GOT3 (cell line): ENCODE measurements around the gene MYMK.

Experiments used
- DNase-seq: peaks from one replicate; lab custom pipeline; 2025; ENCODE audit warnings: mixed read lengths; lab: John Stamatoyannopoulos, UW

The MYMK gene

GRCh38 chr9:133518706-133519449 lies 5.9 kb downstream of the MYMK start:
- DNase-seq: no peak

DNA sequence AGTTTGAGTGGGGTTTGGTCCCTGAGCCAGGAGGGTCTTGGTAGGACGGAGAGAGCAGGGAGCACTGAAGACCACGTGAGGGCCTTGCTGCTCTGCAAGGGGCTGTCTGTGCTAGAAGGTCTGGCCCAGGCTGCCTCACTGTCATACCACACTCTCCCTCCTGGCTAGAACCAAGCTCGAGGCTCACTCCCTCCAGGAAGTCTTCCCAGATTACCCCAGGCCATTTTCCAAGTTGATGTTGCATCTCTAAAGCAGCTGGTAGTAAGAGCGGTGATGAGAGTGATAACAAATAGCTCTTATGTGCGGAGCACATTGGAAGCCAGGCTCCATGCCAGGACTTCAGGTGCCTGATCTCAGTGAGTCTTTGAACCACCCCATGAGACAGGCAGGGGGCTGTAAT lies 6.6 kb downstream of the MYMK start:
- DNase-seq: no peak

GRCh38 chr9:133517711-133518110 lies 7.0 kb downstream of the MYMK start:
- no peak for DNase-seq

GRCh38 chr9:133516961-133517350 lies 7.8 kb downstream of the MYMK start:
- DNase-seq: no peak

DNA sequence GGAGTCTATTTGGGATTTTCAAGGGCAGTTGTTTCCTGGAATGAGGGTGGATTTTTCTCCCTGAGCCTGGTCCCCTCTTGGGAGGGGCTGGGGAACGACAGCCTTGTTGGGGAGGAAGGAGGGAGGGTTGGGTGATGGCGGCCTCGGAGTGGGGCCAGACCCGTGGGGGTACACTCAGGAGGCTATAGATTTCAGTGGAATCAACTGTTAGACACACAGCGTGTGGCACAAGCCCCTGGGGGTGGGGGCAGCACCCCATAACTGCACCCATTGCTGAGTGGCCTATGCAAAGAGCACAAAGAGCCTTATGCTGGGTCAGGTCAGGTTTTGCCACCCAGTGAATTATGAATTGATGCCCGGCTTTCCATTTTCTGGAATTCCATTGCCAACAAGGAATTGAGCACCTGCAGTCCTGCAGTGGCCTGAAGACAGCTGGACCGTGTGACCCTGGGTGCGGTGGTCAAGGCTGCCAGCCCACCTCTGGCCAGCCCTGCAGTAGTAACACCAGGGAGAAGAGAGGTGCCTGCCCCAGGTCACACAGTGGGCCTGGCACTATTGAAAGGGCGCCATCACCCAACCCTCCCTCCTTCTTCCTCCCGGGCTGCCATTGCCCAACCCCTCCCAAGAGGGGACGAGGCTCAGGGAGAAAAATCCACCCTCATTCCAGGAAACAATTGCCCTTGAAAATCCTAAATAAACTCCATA lies 8.4 kb downstream of the MYMK start:
- no peak for DNase-seq

DNA sequence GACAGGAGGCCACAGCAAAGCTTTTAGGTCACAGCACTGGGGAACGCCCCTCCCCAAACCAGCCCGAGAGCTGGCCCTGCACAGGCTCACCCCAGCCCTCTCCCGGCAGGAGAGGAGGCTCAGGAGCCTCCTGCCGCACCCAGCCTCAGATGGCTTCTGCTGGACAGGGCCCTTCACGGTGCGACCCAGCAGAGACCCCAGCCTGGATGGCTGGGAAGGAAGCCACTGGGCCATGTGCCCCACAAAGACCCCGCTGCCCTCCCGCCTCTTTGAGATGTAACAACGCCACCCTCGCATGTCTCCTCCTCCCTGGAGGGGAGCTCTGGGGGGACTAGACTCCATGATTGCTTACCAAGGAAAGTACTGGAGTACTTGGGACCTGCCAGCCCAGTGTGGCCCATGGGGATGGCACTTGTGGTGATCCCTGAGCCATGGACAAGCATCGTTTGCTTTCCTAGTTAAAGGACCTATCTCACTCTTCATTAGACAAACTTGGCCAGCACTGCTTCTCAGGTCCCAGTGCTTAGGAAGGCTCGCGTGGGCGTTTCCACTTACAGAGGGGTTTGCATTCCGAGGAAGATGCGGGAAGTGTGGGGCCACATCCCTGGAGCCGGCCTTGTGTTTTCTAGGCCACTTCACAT lies 9.0 kb downstream of the MYMK start:
- DNase-seq: no peak

- DNase-seq: no peak
These were observed 9.5 kb downstream of the MYMK start for GRCh38 chr9:133515240-133515610.

- no peak for DNase-seq
These were observed 10.1 kb downstream of the MYMK start for GRCh38 chr9:133514460-133515239.

- no peak for DNase-seq
These were observed 11.3 kb downstream of the MYMK start for GRCh38 chr9:133513214-133514100.

DNA sequence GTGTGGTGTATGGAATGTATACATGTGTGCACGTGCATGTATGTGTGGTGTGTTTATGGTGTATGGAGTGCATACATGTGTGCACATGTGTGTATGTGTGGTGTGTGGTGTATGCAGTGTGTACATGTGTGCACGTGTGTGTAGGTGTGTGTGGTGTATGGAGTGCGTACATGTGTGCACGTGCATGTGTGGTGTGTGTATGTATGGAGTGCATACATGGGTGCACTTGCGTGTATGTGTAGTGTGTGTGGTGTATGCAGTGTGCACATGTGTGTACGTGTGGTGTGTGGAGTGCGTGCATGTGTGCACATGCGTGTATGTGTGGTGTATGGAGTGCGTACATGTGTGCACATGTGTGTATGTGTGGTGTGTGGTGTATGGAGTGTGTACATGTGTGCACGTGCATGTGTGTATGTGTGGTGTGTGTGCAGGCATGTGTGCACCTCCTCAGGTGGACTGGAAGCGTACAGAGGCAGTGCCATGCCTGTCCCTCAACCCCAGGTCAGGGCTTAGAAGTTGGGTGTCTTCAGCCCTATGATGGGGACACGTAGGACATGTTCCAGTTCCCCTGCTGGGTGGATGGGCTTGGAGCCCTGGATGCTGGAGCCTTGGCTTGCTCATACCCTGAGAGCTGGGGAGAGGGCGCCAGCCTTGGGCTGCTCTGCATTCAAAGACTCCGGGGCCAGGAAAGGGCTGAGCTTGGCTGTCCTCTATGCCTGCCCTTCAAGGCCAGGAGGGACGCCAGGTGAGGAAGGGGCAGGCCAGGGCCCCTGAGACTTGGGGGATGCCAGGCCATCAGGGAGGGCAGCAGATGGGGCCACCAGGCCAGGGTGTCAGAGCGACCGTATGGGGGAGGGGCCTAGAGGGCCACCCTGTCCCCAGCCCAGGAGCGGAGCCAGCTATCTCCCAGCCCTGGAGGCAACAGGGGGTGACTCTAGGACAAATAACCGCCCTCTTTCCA lies 12.2 kb downstream of the MYMK start:
- DNase-seq: no peak

- no peak for DNase-seq
These were observed 13.2 kb downstream of the MYMK start for GRCh38 chr9:133511607-133512006.

DNA sequence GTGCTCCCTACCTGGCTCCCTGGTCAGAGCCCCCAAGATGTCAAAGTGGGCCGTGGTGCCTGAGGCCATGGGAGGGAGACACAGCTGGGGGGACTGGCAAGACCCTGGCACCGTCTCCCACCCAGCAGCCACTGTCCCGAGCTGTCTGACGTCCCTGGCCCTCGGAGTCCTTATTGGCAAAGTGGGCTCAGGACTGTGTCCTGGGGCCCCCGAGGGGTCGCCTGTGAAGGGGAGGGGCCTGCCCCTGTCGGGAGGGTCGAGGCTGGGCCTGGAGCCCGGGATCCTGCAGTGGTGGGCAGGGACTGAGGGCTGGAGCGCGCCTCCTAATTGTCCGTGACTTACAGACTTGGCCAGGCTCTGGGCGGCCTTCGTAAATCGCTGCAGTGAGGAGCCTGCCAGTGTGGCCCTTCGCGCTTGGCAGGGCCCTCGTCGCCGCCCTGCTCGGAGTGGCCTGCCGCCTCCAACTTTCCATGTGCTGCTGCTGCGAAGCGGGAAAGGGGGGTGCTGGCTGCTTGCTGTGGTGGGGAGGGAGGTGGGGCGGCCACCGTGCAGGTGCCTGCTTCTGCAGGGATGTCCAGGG lies 13.7 kb downstream of the MYMK start:
- no peak for DNase-seq

DNA sequence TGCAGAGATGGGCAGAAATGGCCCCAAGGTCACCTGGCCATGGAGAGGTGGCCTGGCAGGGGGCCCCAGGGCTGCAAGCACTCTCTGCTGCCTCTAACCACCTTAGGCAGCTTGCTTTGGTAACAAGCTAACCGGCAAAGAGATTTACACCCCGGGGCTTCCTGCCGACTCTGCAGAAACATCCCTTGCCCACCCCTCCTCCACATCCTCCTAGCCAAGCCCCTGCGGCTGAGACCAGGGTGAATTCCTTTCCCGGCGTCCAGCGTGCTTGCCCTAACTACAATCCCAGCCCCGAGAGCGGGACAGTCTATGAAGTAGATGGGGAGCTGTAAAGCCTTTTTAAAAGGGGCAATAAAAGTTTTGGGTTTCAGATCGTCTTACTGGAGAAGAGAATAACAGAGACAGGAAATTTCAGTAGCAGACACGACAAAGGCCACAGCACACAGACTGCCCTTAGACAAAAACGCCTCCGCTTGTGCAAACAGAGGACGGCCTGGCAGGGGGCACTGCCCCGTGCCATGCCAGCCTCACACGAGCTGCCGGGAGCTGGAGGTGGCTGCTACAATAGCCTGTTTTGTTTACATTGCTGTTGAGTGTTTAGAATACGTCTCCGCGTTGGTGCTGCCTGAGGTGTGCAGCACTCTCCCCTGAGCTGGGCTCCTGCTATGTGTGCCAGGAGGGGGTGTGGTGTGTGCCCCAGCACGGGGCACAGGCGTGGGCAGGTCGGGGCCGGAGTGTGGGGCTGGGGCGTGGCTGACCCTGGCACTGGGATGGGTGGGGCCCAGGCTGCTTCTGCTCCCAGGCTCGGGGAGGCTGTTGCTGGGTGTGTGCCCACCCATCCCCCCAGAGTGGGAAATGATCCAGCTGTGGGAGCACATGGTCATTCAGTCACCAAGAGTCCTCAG lies 15.3 kb downstream of the MYMK start:
- DNase-seq: no peak

DNA sequence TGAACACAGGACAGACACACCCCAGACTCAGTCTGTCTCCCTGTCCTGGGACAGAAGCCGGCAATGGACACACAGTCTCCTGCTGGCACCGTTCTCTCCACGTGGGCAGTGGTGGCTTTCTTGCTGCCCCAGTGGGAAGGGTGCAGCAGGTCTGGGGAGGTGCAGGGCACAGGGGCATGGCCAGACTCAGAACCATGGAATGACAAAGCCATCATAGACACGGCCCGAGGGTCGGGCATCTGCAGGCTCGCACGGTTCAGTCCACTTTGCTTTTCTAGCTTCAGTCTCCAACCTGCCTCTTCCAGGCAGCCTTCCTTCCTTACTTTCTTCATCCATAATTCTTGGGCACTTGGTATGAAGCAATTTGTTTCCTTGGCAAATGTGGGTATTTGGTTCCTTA lies 16.7 kb downstream of the MYMK start:
- DNase-seq: no peak

DNA sequence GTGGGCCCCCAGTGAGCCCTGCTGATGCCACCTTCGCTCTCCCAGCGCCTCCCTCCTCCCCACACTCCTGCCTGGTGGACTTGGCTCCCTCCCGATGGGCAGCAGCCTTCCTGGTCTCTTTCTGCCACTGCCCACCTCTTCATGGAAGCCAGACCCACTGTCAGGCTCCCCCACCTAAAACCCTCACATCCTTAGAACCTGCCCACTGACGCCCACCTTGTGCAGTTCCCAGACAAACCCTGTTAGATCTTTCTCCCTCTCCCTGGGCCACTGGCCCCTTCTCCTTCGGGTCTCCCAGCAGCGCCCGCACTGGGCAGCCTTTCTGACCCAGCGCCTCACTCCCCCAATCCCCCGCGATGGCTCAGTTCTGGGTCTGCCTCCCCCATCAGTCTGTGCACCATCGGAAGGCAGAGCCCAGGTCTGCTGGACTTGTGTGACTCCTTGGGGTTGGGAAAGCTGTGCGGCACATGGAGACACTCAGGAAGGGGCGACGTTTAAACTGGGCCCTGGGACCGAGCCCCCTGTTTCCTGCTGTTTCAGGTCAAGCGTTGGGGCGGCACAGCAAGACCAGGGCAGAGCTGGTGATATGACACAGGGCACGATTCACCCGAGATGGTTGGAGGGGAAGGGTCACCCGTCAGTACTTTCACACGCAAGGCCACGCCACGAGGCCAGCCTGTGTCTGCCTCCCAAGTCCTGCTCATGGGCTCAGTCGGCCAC lies 17.4 kb downstream of the MYMK start:
- no peak for DNase-seq

DNA sequence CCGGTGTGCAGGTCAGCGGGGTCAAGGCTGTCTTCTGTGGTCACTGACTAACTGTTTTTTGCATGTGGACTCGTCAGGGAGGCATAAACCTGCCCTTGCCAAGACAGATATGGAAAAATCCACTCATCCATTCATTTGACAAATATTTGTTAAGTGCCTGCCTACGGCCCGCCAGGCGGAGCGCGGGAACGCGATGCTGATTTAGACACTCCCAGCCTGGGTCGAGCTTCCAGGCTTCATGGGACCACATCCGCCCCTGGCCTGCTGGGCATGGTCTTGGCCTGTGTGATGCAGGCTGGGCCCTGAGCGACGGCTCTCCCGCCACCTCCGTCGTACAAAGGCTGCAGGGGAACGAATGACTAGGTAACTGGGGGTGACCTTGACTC lies 18.1 kb downstream of the MYMK start:
- DNase-seq: peak; percentile 83

DNA sequence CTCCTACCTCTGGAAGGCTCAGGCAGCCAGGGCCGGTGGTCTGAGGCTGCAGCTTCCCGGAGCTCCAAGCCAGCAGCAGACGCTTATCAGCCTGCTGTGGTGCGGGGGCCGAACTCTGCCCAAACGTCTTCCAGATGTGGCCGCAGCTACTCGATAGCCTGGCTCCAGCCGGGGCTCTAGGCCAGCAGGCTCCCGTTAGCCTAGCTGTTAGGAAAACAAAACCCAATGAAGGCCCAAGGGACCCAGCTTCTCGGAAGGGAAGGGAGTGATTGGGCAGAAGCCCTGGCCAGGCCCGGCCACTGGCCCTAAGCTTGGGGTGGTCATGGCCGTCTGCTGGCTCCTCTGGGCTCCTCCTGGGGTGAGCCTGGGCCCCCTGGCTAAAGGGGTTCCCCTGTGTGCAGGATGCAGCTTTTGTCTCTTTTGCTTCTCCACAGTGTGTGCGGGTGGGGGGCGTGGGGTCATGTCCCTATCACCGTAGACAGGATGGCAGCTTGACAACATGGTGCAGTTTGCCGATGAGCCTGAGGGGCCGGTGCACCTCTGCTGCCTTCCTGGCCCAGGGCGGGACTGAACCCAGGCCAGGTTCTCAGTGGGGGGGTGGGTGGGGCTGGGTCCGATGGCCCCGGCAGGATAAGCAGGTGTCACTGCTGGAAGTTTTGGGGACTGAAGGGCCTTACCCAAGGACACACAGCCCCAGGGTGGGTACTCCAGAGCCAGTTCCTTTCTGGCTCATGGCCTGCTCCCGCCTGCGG lies 18.7 kb downstream of the MYMK start:
- peak; percentile 63 for DNase-seq
